T47D (cell line): ENCODE results near the gene CYP27A1.

Source experiments
- DNase-seq, 2 experiments: peaks; one replicate each; pipeline versions ENCODE4 v3.0.0 to v3.0.0-alpha.2; 2011 to 2012; ENCODE audit warnings: low read depth in 1 of 2, low spot score in 1 of 2
- JUND ChIP-seq: IDR thresholded peaks from 2 replicates; pipeline ENCODE4 v1.6.1; 2012; ENCODE audit warnings: low read depth
- in situ Hi-C: cut with HindIII; loops from 2 replicates; pipeline ENCODE4 v1.10.0; 2016; ENCODE audit warnings: low sequenced_read_pairs, low pct_unique_long_range_greater_than_20kb

The CYP27A1 gene

DNA sequence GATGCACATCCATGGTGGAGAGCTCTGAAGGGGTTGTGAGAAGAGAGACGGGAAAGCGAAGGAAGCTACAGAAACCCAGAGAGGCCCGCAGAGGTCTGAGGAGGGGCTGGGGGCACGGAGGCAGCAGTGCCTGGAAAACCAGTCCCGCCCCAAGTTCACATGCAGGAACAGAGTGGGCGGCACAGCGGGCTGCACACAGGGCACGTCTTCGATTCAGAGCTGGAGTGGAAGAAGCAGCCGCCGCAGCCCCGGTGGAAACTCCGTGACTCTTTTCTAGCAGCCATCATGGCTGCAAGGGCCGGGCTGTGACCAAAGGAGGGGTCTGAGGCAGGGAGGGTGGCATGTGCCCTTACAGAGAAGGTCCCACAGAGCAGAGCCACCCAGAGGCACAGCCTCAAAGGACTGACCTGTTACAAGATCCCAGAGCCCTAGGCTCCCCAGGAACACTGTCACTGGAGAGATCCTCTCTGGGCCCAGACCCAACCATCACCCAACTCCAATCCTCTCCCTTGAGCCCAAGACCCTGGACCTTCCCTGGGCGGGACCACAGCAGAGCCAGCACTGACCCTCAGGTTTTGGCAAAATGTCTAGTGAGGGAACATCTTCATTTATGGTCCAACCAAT lies 38.9 kb downstream of the CYP27A1 start:
- in situ Hi-C loops, result no loop called here
- no peak for TF ChIP-seq JUND
- no peak for DNase-seq

DNA sequence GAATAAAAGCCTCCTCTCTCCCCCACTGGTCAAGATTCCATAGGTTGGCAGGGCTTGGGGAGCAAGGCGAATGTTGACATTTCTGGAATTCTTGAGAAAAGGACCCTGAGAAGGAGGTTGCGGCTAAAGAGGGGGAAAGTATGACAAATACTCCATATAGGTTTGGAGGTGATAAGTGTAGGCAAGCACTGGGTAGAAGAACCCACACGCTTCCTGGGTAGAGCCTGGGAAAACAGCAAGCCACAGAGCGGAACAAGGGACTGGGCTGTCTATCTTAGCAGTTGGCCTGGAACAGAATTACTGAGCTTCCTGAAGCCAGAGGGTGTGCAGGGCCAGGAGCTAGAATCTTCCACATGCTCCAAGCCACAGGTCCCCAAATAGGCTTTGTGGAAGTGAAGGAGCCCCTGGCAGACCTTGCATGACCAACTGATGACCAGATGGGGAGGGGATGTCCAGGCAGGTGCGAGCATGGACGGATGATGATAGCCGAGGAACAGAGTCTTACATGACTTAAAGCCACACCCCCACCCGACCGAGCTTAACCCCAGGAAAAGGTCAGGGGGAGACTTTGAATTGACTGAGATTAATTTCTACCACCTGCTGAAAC lies 39.8 kb downstream of the CYP27A1 start:
- no peak for DNase-seq
- TF ChIP-seq JUND, result no peak
- in situ Hi-C loops, result no loop called here

DNA sequence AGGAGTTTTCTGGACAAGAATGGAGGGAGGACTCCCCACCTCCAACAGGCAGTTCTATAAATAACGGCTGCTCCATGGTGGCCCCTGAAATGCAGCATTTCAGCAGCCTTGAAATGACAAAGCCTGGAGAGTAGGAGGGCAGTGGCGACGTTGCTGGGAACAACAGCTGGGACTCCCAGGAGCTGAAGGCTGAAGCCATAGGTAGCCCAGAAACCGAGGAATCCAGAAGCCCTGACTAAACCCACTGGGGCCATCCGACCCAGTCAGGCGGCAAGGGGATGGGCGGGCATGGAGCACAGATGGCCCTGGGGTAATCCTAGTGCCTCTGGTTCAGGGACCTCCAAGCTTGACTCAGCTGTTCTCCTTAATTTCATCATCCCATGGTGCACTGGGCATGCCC lies 40.7 kb downstream of the CYP27A1 start:
- TF ChIP-seq JUND, result no peak
- no peak for DNase-seq
- in situ Hi-C loops, result no loop called here

DNA sequence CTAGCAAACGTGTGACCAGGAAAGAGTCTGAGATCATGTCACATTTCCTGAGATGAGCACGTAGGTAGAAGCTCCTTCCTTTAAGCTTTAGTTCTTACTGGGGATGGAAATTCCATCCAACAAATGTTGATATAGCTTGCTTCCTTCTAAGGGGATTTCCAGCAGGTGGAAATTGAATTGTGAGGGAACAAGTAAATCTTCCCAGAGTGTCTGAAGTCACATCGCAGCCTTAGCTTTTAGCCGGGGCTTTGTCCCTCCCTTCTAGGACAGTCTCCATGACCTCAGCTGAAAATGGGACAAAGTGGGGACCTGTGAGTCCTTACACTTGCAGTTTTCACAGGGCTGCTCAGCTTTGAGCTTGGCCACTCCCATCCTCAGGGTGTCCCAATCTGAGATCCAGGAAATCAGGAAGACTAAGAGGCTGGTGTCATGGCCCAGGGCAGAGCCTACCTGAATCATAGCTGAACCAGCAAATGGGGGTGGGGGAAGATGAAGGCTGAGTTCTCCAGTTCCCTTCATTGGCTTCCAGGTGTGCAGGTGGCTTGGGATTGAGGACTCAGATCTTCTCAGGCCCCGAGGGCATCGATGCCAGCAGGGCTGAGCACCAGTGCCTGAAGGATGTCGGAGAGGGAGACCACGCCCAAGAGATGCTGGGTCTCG lies 41.4 kb downstream of the CYP27A1 start:
- DNase-seq, result no peak
- in situ Hi-C loops, result no loop called here

DNA sequence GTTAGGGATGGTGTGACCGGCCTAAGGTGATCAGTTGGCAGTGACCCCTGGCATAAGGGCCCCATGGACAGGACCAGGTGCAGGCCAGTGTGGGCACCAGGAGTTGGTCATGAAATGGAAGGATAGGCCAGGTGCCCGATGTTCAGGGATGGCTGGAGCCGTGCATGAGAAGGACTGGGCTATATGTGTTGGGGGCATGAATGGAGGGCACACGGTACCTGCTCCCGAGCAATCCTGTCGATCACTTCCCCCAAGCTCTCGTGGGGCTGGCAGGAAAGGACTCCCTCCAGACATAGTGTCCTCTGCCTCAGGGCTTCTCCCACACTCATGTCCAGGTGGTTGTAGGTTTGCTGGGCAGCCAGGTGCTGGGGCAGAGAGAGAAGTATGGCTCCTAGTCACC lies 42.1 kb downstream of the CYP27A1 start:
- no peak for DNase-seq
- TF ChIP-seq JUND, result no peak
- in situ Hi-C loops, result no loop called here

More for the DNA sequence above, 41.4 kb downstream of the CYP27A1 start:
- no peak for TF ChIP-seq JUND

DNA sequence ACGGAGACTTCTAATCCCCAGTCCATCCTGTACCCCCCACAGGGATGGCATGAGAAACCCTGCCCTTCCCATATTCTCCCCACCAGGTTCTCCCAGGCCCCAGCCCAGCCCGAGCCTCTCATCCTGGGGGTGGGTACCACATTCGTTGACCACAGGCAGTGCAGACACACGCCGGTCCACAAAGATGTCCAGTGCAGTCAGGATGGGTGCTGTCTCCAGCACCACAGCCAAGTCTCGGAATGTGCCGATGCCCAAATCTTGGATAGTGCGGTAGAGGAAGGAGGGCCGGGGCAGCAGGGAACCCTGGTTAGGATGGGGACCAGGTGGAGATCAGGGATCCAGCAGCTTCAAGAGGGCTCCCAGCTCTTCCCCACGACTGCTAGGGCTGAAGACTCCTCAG lies 44.8 kb downstream of the CYP27A1 start:
- in situ Hi-C loops, result no loop called here
- no peak for DNase-seq
- TF ChIP-seq JUND, result no peak

DNA sequence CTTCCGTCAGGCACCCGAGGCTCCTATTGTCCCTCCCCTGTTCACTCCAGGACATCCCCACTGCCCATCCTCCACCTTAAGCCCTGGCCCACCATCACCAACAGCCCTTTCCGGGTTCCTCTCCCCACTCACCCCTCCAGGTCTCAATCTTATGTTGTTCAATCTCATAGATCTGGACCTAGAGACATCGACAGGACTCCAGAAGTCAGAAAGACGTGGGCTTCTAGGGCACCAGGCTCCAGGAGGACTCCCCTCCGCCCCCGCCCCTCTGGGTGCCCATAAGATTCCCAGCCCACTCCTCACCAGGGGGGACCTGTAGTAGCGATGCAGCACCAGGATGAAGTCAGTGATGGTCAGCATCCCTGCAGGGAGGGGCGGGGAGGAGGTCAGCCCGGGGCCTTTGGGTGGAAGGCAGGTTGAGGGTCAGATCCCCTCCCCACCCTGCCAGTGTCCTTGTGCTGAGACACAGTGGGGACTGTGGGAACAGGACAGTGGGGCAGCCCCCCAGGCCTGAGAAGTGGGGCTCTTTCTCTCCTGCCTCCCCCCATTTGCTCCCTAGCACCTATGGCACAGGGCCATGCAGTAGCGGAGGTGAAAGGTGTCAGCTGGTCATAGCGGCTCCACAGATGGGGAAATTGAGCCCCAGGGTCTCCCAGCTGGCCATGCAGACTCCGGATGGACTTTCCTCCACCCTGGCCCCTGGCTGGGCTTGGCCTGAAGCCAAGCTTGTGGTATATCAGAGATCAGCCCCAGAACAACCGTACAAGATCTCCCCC lies 45.9 kb downstream of the CYP27A1 start:
- no peak for DNase-seq
- in situ Hi-C loops, result no loop called here
- TF ChIP-seq JUND, result no peak

DNA sequence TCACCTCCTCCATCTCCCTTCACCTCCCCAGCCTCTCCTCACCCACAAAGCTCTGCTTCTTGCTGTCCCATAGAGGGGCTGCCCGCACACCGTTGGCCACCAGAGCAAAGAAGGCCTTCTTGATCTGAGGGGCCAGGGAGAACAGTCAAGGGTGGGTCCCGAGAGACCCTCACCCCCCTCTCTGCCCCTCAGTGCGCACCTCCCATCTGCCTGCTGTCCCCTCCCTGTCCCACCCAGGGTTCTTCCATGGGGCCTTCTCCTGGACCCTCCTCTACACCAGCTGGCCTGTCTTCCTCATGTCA lies 46.5 kb downstream of the CYP27A1 start:
- no peak for TF ChIP-seq JUND
- no peak for DNase-seq
- in situ Hi-C loops, result no loop called here

DNA sequence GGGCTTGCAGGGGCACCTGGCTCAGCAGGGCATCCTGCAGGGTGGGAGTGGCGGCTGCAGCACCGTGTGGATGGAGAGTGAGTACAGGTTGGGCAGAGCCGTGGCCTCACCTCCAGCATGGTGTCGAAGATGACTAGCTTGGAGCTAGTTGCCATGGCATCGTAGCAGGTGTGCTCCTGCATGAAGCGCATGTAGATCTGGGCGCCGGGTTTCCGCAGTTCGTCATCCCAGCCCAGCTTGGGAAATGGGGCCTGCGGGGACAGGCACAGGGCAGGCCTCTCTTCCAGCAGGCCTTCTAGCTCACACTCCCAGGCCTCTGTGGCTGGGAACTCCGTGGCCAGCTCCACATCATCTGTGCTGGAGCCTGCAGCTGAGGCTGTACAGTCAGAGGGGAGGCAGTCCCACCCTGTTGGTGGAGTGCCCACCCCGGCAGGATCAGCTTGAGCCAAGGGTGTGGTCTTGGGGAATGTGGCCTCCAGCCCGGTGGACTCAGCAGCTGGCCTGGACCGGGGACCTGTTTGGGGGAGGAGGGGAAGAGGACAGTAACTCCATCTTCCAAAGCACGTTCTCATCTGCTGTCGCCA lies 48.0 kb downstream of the CYP27A1 start:
- in situ Hi-C loops, result no loop called here
- TF ChIP-seq JUND, result no peak
- no peak for DNase-seq

DNA sequence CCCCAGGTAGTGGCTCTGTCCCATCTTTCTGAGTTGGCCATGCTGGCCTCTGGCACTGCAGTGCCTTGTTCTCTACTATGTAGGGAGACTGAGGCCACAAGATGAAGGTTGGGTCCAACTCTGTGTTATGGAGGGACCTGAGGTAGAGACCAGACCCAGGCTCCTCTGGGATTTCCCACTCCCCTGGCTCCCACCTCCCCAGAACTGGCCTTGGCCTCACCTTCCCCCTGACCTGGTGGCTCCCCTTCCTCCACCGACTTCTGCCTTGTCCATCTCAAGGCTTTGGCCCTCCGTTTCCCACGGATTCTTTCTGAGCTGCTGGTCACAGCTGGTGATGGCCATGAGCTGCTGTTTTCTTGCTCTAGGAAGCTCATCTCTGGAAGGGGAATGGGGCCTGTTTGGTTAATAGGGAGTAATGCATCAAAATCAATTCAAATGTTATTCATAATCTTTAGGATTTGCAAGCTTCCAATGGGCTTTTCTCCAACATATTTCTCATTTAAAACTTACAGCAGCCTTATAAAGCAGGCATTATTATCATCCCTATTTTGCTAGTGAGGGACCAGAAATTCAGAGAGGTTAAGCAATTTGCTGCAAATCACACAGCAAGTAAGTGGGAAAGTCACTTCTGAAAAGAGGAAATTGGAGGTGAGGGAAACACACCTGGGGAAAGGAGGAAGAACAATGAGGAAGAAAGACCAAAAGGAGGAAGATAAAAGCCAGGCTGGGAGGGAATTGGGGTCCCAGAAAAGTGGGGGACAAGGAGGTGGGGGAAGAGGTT lies 48.8 kb downstream of the CYP27A1 start:
- no peak for DNase-seq
- in situ Hi-C loops, result no loop called here
- TF ChIP-seq JUND, result no peak

DNA sequence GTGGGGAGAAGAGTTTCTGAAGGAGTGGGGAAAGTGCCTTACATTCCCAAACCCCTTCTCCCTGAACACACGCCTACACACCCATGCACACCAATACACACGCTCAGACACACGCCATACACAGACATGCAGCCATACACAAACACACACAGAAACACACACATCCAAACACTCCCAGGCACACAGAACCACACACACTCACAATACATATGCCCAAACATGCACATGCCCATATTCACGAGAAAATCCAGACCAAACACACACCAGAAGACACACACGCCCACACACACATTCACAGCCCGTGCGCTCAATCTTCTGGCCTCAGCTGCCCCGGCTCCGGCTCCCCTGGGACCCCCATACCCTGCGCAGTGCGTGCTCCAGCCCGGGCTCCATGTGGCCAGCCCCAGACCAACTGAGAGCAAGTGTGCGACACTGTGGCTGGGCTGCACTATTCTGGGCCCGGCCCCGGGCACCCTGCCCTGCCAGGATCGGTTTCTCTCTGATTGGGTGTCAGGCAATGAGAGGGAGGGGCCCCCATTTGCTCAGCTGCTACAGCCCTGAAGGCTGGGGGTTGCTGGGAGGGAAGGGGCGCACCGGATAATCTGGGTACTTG lies 49.5 kb downstream of the CYP27A1 start, which contains the start of gene PRKAG3:
Gene PRKAG3, minus strand, starts transcription at position 426 of the 613 bp plus-strand sequence.
- in situ Hi-C loops, result no loop called here
- no peak for TF ChIP-seq JUND

DNA sequence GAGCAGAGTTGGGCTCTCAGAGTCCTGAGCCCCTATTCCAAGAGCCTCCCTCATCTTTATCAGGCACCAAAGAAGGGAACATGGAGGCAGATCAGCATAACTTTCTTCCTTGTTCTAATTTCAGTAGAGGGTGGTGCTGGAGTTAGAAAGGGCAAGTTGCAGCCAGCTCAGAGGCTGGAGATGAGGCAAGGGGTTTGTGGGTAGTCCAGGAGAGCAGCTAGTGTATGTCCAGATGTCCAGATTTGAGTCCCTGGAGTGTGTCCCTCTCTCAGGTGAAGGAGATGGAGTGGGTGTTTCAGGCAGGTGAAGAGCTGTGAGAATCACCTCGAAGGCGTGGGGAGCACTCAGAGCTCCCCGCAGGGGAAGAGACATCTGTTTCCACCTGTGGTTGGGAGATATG lies 50.1 kb downstream of the CYP27A1 start:
- DNase-seq, result no peak
- no peak for TF ChIP-seq JUND
- in situ Hi-C loops, result no loop called here

More for the DNA sequence above, 49.5 kb downstream of the CYP27A1 start, which contains the start of gene PRKAG3:
- no peak for DNase-seq
